NCI-H146 treated with DMSO at 0.1 percent for 48 hours (cell line): ENCODE data around the gene GLCE.
"Not testable (repeated sequence)": the region's sequence is repeated elsewhere in the genome, so short reads cannot be mapped to it uniquely, and the experiment has no call there.

Source experiments
- DNase-seq: peaks from one replicate; lab custom pipeline; 2025; ENCODE audit not compliant: unreplicated experiment; lab: John Stamatoyannopoulos, UW

Gene GLCE

DNA sequence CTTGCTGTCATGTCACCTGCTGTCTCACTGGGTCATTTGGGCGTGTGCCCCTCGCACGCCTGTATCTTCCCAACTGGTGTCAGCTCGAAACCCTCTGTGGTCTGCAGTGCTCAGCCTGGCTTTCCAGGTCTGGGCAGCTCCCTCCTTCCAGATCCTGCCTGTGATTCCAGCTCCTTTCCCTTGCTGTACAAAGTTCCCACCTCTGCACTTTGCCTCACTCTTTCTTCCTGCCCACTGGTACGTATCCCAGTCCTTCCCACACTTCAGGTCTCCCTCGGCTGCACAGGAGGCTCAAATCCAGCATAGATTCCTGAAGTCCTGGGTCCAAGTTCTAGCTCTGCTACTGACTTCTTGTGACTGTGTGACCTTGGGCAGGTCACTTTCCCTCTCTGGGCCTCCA lies 136.2 kb downstream of the GLCE start:
- DNase-seq = no peak

DNA sequence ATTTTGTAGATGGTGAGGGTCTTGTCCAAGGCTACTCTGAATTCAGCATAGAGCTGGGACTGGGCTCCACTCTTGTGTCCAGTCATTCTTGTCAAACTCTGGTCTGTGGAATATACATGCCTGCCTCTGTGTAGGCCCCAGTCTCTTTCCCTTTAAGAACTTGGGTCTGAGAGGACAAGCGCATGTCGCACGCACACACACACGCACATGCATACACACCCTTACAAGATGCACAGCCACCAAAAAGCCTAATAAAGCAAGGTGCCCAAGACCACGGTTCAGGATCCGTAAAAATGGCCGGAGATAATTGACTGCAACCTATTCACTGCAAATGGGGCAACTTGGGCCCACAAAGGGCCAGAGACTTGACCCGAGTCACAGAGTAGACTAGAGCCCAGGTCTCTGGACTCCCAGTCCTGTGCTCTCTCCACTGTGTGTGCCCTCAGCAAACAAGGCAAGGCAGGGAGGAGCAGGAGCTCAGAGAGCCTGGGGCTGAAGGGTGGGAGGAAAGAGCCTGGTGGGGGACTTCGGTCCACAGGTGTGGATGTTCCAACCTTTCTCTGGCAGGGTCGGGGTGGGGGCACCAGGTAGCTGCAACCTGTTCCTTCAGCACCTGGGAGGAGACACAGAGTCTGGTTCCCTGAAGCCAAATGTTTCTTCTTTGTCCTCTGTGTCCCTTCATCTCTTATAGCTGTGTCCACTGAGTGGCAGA lies 137.4 kb downstream of the GLCE start:
- no peak for DNase-seq

DNA sequence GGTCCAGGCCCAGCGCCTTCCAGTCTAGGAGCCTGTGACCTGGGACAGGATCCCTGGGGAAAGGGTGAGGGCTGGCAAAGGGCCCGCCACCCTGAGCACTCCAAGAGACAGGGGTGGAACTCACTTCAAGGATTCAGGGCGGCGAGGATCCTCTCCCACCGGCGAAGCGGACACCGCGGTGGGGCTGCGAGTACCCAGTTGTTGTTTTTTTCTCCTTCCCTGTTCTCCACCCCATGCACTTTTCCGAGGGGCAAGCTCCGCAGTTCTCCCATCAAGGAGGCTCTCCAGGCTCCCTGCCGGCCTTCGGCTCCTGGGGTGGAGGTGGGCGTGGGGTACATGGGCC lies 137.9 kb downstream of the GLCE start:
- DNase-seq = no peak

DNA sequence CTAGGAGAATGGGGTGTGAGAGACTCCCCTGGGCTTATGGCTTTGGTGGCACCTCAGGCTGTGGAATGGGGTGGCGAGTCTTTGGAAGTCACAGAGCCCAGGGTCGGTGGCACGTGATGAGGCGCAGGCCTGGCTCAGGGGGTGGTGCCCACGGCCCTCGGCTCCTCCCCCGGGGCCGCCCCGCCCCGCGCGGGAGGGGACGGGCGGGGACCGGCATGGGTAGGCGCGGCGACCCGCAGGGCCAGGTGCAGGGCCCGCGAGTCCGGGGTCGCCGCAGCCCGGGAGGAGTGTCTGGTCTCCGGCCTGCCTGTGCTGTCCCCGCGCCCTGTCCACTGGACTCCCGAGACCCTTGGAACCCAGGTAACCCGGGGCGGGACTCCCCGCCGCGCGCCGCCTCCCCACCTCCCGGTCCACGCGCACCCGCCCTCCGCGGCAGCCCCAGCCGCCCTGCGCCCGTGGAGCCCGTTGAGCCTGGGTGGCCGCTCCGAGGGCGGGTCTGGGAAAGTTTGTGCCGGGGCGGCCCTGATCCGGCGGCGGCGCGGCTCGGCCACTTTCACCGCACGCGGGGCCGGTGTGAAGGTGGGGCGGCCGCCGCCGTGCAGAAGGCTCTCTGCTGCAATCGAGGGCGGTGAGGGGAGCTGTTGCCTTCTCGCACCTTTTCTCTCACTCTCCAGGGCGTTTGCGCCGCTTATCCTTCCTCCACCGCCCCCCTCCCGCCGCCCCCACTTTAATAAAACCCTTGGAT lies 138.4 kb downstream of the GLCE start, which contains the start of gene PAQR5:
Gene PAQR5, plus strand, starts transcription at position 216 of the 745 bp plus-strand sequence. CDS start 61,169 bp downstream, outside the sequence.
- DNase-seq = peak; percentile 2

DNA sequence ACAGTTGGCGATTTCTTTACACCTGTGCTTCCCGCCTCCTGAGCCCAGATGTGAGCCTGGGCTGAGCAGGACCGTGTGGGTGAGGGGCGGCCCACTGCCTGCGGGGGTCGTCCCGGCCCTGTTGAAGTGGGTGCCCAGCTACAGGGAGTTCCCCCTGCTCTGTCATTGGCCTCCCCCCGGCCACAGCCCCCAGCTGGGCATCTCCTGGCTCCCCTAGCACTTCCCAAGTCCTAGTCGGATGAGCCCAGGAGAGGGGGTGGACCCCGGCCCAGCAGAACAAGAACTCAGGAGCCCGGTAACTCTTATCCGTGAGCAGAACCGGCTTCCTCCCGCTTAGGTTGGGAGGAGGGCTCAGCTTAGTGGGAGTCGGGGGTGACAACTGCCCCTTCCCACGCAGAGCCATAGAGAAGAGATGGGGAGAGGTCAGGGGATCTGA lies 139.0 kb downstream of the GLCE start:
- DNase-seq = no peak

DNA sequence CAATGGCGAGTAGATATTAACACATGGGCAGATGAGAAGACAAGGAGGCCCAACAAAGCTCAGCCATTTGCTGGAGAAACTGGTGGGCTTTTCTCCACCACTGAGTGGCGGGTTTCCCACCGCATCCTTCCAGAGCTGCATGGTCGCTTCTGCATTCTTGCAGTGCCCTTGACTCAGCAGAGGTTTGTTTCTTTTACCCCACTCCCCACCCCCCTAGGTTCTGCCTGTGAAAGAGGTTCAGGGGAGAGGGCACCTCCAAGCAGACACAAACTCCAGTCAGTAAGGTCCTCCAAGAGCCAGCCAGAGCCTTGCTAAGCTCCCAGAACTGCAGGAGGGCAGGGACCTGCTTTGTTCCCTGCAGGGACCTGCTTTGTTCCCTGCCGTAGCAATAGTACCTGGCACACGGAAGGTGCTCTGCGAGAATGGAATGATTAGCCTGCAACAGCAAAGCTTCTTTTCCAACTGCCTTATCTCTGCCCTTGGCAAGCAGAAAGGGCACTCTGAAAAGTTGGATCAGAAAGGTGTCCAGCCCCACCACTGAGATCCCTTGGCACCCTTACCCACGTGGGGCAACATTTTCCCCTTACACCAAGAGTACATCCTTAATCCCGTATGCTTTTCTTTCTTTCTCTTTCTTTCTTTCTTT lies 139.6 kb downstream of the GLCE start:
- DNase-seq = peak; percentile 15

DNA sequence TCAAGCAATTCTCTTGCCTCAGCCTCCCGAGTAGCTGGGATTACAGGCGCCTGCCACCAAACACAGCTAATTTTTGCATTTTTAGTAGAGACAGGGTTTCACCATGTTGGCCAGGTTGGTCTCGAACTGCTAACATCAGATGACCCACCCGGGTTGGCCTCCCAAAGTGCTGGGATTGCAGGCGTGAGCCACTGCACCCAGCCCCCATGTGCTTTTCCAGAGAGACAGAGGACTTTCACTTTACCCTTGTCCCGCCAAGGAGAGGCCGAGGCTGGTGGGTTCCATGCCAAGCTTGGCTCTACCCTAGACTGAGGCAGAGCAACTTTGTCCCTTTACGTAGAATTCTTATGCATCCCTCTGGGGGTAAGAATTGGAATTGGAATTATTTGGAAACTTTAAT lies 140.7 kb downstream of the GLCE start:
- not testable (repeated sequence) for DNase-seq

DNA sequence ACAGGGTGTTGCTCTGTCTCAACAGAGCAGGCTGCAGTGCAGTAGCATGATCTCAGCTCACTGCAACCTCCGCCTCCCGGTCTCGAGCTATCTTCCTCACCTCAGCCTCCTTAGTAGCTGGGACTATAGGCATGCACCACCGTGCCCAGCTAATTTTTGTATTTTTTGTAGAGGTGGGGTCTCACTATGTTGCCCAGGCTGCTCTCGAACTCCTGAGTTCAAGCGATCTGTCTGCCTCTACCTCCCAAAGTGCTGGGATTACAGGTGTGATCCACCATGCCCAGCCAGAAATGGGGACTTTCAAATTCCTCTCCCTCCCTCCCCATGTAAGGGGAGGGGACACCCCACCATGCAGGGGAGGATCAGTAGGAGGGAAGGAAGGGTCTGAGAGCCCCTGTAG lies 141.7 kb downstream of the GLCE start:
- DNase-seq = not testable (repeated sequence)

DNA sequence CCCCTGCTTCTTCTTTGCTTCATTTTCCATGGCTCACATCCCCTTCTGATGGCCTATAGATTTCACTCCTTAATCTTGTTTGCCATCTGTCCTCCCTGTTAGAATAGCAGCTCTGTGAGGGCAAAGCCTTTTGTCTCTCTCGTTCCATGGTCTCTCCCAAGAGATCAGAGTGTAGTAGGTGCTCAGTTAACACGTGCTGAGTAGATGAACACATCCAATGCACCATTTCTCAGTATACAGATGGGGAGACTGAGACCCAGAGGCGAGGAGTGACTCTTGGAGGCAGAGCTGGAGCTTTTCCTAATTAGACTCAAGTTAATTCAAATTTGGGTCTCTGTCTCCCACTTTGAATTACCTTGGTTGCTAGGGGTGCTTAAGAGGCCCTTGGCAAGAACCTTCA lies 142.5 kb downstream of the GLCE start:
- no peak for DNase-seq

DNA sequence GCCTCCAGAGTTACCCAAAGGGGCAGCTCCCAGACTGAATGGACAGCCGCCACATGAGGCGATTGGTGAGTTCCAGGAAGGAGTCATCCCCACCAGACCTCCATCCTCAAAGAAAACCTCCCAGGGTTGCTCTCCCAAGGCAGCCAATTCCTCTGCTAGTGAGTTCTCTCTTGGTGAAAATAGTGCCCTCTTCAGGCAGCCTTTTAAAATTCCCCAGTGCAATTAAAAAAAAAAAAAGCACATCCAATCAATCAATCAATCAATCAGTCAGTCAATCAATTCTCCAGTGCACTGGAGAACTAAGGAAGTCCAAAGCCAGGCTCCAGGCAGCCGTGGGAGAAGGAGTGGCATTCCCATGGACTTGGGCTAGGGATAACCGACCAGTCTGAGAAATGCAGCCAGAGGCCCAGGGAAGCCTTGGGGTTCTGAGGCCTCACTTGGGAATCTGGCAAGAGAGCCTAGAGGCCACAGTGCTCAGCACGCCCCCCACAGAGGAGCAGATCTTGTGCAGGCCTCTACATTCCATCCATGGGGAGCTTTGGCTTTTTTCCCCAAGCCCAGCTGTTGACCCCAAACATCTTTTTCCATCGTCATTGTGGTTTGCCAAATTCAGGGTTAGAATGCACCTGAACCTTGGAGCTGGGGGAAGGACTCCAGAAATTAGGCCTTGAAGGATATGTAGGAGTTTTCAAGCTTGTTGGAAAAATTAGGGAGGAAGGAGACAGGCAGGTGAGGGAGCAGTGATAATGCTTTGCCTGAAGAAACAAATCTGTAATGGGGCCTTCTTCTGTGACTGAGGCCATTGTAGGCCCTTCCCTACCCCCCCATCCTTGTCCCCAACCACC lies 143.1 kb downstream of the GLCE start:
- DNase-seq = no peak

DNA sequence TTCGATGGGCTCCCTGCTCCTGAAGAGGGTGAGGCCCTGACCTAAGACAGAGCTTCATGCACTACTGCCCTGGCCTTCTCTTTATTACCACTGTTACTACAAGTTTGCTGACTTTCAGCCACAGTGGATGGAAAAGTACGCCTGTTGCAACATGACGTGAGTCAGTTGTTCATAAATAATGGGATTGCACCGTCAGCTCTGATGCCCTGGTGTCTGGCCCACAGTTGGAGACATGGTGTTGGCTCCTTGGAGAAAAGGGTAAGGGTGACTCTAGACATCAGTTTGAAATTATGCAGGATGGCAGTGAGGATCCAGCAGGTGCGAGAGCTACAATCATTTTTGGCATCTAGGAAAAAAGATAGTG lies 143.7 kb downstream of the GLCE start:
- no peak for DNase-seq

DNA sequence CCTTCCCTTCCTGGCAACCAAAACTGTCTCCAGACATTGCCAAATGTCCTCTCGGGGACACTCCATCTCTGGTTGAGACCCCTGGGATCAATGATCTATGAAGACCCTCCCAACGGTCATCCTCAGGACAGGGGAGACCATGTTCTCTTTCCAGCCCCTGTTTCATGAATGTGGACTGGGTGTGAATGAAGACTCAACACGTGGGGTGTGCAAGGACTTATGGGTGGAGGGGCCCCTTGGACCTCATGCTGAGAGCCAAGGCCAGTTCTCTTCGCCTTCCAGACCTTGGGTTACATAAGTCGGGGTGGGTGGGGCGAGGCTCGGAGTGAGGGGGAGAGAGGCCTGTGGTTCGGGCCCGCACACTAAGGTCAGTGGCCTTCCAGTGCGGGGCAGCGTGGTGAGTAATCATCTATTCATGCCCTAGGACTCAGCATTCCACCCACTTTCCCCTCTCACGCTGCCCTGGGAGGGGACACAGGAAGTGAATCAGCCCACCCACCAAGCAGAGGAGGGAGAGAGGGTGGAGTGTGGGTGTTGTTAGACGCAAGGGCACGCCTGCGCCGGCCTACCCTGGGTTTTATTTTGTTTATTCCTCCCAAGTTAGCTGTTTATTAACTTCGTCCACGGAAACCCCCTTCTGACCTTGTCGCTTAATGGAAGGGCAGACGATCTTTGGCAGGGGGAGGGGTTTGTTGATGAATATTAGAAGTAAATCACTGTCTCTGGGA lies 144.9 kb downstream of the GLCE start:
- no peak for DNase-seq

DNA sequence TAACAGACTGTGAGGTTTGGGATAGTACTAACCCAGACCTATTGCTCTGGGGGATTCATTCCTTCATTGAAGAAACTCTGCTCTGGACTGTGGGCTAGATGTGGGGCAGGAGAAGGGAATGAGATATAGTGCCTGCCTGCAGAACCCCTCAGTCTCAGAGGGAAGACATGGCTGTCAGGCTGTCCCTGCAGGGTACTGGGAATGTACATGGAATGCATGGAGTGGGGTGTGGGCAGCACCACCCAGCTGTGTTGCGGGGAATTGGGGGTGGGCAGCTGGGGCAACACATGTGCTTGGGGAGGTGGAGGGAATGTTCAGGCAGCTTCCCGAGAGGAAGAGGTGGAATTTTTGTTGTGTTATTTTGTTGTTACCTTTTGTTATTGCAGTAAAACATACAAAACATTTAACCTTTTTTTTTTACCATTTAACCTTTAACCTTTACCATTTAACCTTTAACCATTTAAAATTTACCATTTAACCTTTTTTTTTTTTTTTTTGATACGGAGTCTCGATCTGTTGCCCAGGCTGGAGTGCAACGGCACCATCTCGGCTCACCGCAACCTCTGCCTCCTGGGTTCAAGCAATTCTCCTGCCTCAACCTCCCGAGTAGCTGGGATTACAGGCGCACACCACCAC lies 145.6 kb downstream of the GLCE start:
- DNase-seq = no peak

DNA sequence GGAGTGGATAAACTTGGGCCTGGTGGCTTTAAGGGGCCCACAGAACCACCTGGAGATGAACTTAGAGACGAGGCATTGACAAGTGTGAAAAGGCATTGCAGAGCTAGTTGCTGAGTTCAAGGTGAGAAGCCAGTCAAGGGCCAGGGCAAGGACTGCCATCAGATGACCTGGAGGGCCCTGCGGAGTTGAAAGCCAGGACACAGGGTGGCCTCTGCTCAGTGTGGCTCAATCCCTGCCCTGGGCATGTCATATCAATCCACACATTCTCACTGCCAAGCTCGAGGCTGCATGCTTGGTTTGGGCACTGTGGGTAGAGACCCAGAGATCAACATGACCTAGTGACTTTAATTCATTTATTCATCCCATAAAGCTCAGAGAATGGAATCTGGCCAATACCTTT lies 147.5 kb downstream of the GLCE start:
- no peak for DNase-seq

DNA sequence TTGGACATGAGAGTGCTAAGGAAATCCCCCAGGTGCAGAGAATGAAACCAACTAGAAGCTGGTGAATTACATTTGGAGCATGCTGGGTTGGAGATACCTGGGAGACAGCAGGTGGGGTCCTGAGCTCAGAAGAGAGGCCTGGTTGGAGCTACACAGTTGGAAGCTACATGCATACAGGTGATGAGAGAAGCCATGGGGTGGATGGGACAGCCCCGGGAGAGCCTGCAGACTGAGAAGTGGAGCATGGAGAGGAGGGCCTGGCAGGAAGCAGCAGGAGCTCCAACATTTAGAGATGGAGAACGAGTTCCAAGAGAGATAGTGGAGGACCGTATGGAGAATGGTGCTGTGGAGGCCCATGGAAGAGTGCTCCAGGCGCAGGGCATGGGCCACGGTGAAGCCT lies 148.5 kb downstream of the GLCE start:
- DNase-seq = no peak

DNA sequence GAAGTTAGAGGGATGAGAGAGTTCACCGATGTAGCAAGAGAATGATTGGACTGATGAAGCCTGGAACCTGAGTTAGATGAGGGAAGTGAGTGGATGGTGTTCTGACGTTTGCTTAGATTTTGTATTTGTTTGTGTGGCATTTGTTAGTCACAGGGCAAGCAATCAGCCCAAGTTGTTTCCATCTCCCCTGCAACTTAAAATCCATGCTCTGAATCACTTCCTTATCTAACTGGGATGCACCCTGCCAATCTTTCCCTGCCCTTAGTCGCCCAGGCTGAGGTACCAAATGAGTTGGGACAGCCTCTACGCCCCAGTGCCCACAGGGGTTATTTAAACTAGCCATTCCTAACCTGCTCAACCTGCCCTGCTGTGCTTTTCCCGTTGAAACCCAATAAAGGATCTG lies 150.9 kb downstream of the GLCE start:
- DNase-seq = no peak

DNA sequence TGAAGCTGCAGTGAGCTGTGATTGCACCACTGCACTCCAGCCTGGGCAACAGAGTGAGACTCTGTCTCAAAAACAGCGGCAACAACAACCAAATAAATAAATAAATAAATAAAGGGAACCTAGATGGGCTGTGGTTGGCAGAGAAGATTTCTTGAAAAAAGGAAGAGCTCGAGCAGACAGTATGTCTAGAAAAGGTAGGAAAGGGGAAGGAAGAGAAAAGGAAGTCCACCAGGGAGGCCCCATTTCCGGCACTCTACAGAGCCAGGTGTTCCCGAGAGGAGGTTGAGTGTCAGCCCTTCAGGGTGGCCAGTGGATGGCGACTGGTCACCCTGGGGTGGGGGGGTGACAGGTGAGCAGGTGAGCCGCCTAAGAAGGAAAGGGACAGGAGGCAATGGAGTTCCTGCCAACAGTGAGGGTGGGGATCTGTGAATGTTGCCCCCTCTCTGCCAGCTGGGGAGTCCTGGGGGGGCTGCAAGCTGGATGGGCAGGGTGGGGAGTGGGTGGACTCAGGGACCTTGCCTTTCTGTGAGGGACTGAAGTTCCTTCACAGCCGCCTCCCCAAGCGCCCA lies 153.1 kb downstream of the GLCE start:
- no peak for DNase-seq

DNA sequence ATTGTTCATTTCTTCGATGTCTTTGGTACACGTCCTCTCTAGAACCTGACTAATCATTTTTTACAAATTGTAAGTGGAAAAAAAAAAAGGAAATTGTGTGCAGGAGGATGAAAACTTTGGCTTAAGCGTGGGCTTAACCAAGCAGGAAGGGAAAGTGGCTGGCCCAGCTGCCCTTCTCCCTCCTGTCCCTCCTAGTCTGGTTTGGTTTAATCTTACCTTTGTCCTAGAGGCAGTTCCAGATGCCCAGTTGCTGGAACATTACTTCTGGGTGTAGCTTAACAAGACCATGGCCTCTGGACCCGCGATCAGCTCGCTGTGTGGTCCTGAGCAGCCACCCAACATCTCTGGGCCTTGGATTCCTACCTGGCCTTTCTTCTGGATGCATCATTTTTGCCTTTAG lies 153.7 kb downstream of the GLCE start:
- DNase-seq = no peak

DNA sequence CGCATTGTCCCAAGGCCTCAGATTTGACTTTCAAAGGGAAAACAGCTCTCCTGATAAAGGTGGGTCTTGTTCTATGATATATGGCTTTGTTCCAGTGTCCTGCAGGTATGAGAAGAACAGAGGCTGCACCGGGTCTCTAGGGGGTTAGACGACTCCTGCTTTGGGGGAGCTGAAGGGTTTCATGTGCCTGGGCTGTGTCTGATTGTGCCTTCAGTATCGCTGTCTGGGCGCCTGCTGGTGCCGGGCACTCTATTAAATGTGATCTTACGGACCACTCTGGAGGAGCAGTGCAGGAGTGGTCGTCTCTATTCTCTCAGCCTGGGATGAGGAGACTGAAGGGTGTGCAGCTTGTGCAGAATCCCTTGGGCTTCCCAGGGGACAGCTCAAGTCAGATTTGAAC lies 154.3 kb downstream of the GLCE start:
- DNase-seq = no peak
